Endothelial cell of umbilical vein (primary cell): Measurements from ENCODE around the gene TRIP11. TPM values are rescaled to one million over a fixed set of nuclear protein-coding genes. Genes with fewer than 3 reads are reported as not detected.

ENCODE experiments used
- Bru-seq: library from RNA; stranded (reverse); fragments of 400-500 nt; gene quantifications from one replicate; lab custom pipeline; 2021; lab: Mats Ljungman, UMichigan
- BruChase-seq, 2 experiments: library from RNA; stranded (reverse); fragments of 400-500 nt; gene quantifications; one replicate each; lab custom pipeline; 2021; lab: Mats Ljungman, UMichigan
- BruUV-seq: library from RNA; stranded (reverse); fragments of 400-500 nt; replicated peaks from 2 replicates; lab custom pipeline; 2021; lab: Mats Ljungman, UMichigan
- CTCF ChIA-PET: fragments of 300-600, 350-600 bp; sonication (Branson Sonifier 250); formaldehyde crosslinking; loops from one replicate; lab custom pipeline; 2021; ENCODE audit warnings: antibody characterized with exemption, inconsistent platforms; lab: Charles Lee
- POLR2A ChIA-PET: fragments of 300-600, 350-600 bp; sonication (Branson Sonifier 250); formaldehyde crosslinking; loops from one replicate; lab custom pipeline; 2021; ENCODE audit warnings: antibody characterized with exemption, inconsistent platforms; lab: Charles Lee
- DNase-seq: peaks from one replicate; pipeline ENCODE4 v3.0.0-alpha.2; 2011; ENCODE audit warnings: low read depth, low spot score
- FAIRE-seq: peaks from 2 replicates; lab custom pipeline; 2011; peaks lifted over from hg19 to GRCh38; lab: Jason Lieb, UNC
- H2AFZ ChIP-seq: 2 replicates; pipeline ENCODE4 v1.6.0; 2012; ENCODE audit warnings: low read depth, low read length, control low read depth, inconsistent platforms
- H3K27ac ChIP-seq: 2 replicates; pipeline ENCODE4 v1.5.1; 2011; ENCODE audit warnings: low read depth, mild to moderate bottlenecking, control low read depth, low read length, moderate library complexity; ENCODE audit not compliant: insufficient read depth
- H3K27me3 ChIP-seq, 2 experiments: 2 replicates each; pipeline versions ENCODE4 v1.6.0 to v1.6.1; 2011; ENCODE audit warnings: low read length in 2 of 2, mixed read lengths in 1 of 2; ENCODE audit not compliant: control insufficient read depth in 2 of 2, insufficient read depth in 2 of 2
- H3K36me3 ChIP-seq, 2 experiments: 2 replicates in 1 of 2; 3 replicates in 1 of 2; pipeline ENCODE4 v1.5.1; 2011; ENCODE audit warnings: low read length in 2 of 2, mild to moderate bottlenecking in 1 of 2, moderate library complexity in 1 of 2; ENCODE audit not compliant: control insufficient read depth in 2 of 2, insufficient read depth in 2 of 2; ENCODE audit errors: extremely low read depth in 1 of 2
- H3K4me1 ChIP-seq: 3 replicates; pipeline ENCODE4 v1.5.1; 2011; ENCODE audit warnings: mild to moderate bottlenecking, low read length; ENCODE audit not compliant: control insufficient read depth, insufficient read depth; ENCODE audit errors: extremely low read depth
- H3K4me2 ChIP-seq: 2 replicates; pipeline ENCODE4 v1.6.1; 2011; ENCODE audit warnings: low read length, control low read depth, mixed read lengths; ENCODE audit not compliant: insufficient read depth
- H3K4me3 ChIP-seq, 3 experiments: fragments of 200-600 bp in 1 of 3; sonication (generic), shearing (Covaris generic) in 1 of 3; replicated peaks in 1 of 3; 2 replicates each; pipeline ENCODE4 v1.5.1; 2011 to 2016; ENCODE audit warnings: control low read depth in 3 of 3, low read length in 3 of 3, mild to moderate bottlenecking in 2 of 3, inconsistent platforms in 1 of 3, low read depth in 1 of 3, moderate library complexity in 1 of 3; ENCODE audit not compliant: insufficient read depth in 1 of 3
- H3K79me2 ChIP-seq: 2 replicates; pipeline ENCODE4 v1.6.0; 2012; ENCODE audit warnings: low read length, inconsistent platforms; ENCODE audit not compliant: control insufficient read depth, insufficient read depth
- H3K9ac ChIP-seq: replicated peaks from 2 replicates; pipeline ENCODE3; 2011; ENCODE audit warnings: low read length, control low read depth; ENCODE audit not compliant: insufficient read depth; ENCODE audit errors: extremely low read depth
- H3K9me1 ChIP-seq: replicated peaks from 3 replicates; pipeline ENCODE4 v1.6.0; 2011; ENCODE audit warnings: mild to moderate bottlenecking, low read length; ENCODE audit not compliant: control insufficient read depth, insufficient read depth; ENCODE audit errors: extremely low read depth
- H3K9me3 ChIP-seq: replicated peaks from 2 replicates; pipeline ENCODE4 v1.5.1; 2012; ENCODE audit warnings: low read length, inconsistent platforms; ENCODE audit not compliant: control insufficient read depth, insufficient read depth
- H4K20me1 ChIP-seq: replicated peaks from 2 replicates; pipeline ENCODE3; 2011; ENCODE audit warnings: mild to moderate bottlenecking, low read length; ENCODE audit not compliant: control insufficient read depth, insufficient read depth; ENCODE audit errors: extremely low read depth
- CTCF ChIP-seq, 2 donors: IDR thresholded peaks; 1 replicate in 1 of 2; 2 replicates in 1 of 2; pipeline ENCODE4 v1.5.1; 2011; ENCODE audit warnings: low read length in 2 of 2, mild to moderate bottlenecking in 2 of 2, moderate library complexity in 2 of 2, control low read depth in 1 of 2, inconsistent platforms in 1 of 2, low read depth in 1 of 2; ENCODE audit not compliant: insufficient read depth in 1 of 2; ENCODE audit errors: extremely low read depth in 1 of 2
- EZH2 ChIP-seq: IDR thresholded peaks from 2 replicates; pipeline ENCODE4 v1.6.1; 2012; ENCODE audit warnings: borderline replicate concordance, low read depth, mild to moderate bottlenecking, moderate library complexity, low read length, inconsistent platforms; ENCODE audit not compliant: severe bottlenecking
- FOS ChIP-seq: IDR thresholded peaks from 2 replicates; pipeline ENCODE4 v1.6.1; 2011; ENCODE audit warnings: mild to moderate bottlenecking, low read length, moderate library complexity, borderline replicate concordance; ENCODE audit not compliant: insufficient read depth
- GATA2 ChIP-seq: IDR thresholded peaks from 2 replicates; pipeline ENCODE4 v1.7.0; 2011; ENCODE audit warnings: low read depth, mild to moderate bottlenecking, moderate library complexity, mixed read lengths, low read length; ENCODE audit not compliant: insufficient read length, insufficient read depth
- JUN ChIP-seq: IDR thresholded peaks from 2 replicates; pipeline ENCODE4 v1.6.1; 2011; ENCODE audit warnings: borderline replicate concordance, low read depth; ENCODE audit not compliant: insufficient read length, insufficient read depth
- MAX ChIP-seq: IDR thresholded peaks from 2 replicates; pipeline ENCODE4 v1.6.1; 2011; ENCODE audit not compliant: insufficient read depth, insufficient read length
- MYC ChIP-seq: IDR thresholded peaks from one replicate; pipeline ENCODE4 v1.6.1; 2011; ENCODE audit warnings: mild to moderate bottlenecking, low read depth, low read length
- POLR2A ChIP-seq: IDR thresholded peaks from 2 replicates; pipeline ENCODE4 v1.6.1; 2012; ENCODE audit warnings: low read depth, mild to moderate bottlenecking, control low read depth, low read length
- POLR2AphosphoS5 ChIP-seq: IDR thresholded peaks from 2 replicates; pipeline ENCODE4 v1.6.1; 2012; ENCODE audit warnings: low read depth, mild to moderate bottlenecking, control low read depth, low read length, moderate library complexity; ENCODE audit not compliant: insufficient read depth
- dilution Hi-C: fragments of 300-500 bp; cut with MboI; formaldehyde crosslinking; loops from one replicate; pipeline ENCODE4 v1.15.0; 2019; ENCODE audit warnings: low sequenced_read_pairs; ENCODE audit not compliant: extremely low pct_ligation_motif_present
- intact Hi-C: fragments of 100-400 bp; cut with micrococcal nuclease; formaldehyde crosslinking; loops from one replicate; pipeline ENCODE4 v1.10.0; 2022
- long read RNA-seq: library from polyadenylated mRNA; stranded (forward); transcript quantifications from one replicate; pipeline ENCODE4 v2.0.0, GENCODE V29; 2021
- polyA minus RNA-seq, 3 experiments: library from RNA; depleted of rRNA, polyadenylated mRNA; stranded (reverse); fragments of >200 nt; gene quantifications; 1 replicate in 1 of 3; 2 replicates in 2 of 3; pipeline ENCODE4 v1.2.3, GENCODE V29; 2011
- polyA plus RNA-seq, 4 experiments: library from polyadenylated mRNA; depleted of rRNA in 3 of 4; stranded (reverse) in 3 of 4; unstranded in 1 of 4; fragments of >200 nt; gene quantifications; 2 replicates each; pipeline versions ENCODE4 v1.2.1 to v1.2.3, GENCODE V29; 2011 to 2012; ENCODE audit warnings: missing spikeins in 1 of 4
- total RNA-seq: library from RNA; stranded (reverse); gene quantifications from 2 replicates; pipeline ENCODE4 v1.2.3, GENCODE V29; 2021

Gene TRIP11
- total RNA-seq = 51.7 and 58.0 TPM in 2 replicates
- polyA plus RNA-seq = 6.0 and 7.0 TPM in 2 replicates
- 8.6 and 10.0 TPM in 2 replicates for polyA plus RNA-seq (2011; cell fraction: cytosol; rRNA removed)
- 12.3 and 14.0 TPM in 2 replicates for polyA plus RNA-seq (2011; cell fraction: nucleus; rRNA removed)
- 23.1 and 25.2 TPM in 2 replicates for polyA plus RNA-seq (2012)
- polyA minus RNA-seq = 90.7 and 111 TPM in 2 replicates
- 9.6 TPM for polyA minus RNA-seq (2011; cell fraction: cytosol; rRNA and poly(A)+ RNA removed)
- polyA minus RNA-seq (2011; cell fraction: nucleus; rRNA and poly(A)+ RNA removed) = 74.9 and 85.7 TPM in 2 replicates
- Bru-seq, nascent RNA = percentile 80 among the genes with signal in this experiment
- BruChase-seq, experiment 1, labeled RNA remaining after a 6-hour chase = percentile 75 among the genes with signal in this experiment
- BruChase-seq, experiment 2, labeled RNA remaining after a 2-hour chase = percentile 77 among the genes with signal in this experiment
- long read RNA-seq, full-length matches to known transcripts = 8 of 16 reads
- long read RNA-seq, partial matches to known transcripts = 3 of 16 reads
- long read RNA-seq, other reads (novel, unspliced or antisense) = 5 of 16 reads

- peak within 1 kb of the TSS; percentile 80 for H2AFZ ChIP-seq
- no peaks in the 10 kb centered on the region for H4K20me1 ChIP-seq
- peaks cover 48% of the 10 kb centered on the region for H3K79me2 ChIP-seq
- H3K9me3 ChIP-seq = no peaks in the 10 kb centered on the region
- CTCF ChIA-PET = interaction anchor here (0.8 to 2.8 kb wide), 6 partner anchors 10 to 82 kb away, joined by 3 to 20 read pairs (median 4); partner anchors contain the start of genes ATXN3, CPSF2 and NDUFB1
- POLR2A ChIA-PET = interaction anchor here (0.9 to 1.8 kb wide), 4 partner anchors 43 to 754 kb away, joined by 3 to 11 read pairs (median 5); partner anchors contain the start of genes ATXN3, CPSF2, GOLGA5 and NDUFB1
- peak within 1 kb of the TSS; percentile 93 for H3K4me2 ChIP-seq
- H3K9ac ChIP-seq = peak within 1 kb of the TSS; percentile 99
- no peaks in the 10 kb centered on the region for H3K9me1 ChIP-seq
- BruUV-seq = TSS peak; percentile 87
- peak within 1 kb of the TSS; percentile 67 to 96 (median 73) for H3K4me3 ChIP-seq
- H3K4me1 ChIP-seq = peaks cover 16% of the 10 kb centered on the region
- FAIRE-seq = peak; percentile 97
- dilution Hi-C loops (no loop called here), intact Hi-C loops (loop anchor here (1.0 to 5.0 kb wide), 5 partner anchors 43 to 530 kb away; partner anchors contain the start of genes ATXN3, FBLN5 and PPP4R3A)
- no peak for TF ChIP-seq FOS
- TF ChIP-seq JUN = no peak
- no peak for TF ChIP-seq CTCF (IDR thresholded peaks at IDR 0.05; ENCODE audit: extremely low read depth in 1 of 2, insufficient read depth in 1 of 2, low read depth in 1 of 2, low read length in 2 of 2)
- no peak for TF ChIP-seq MAX
- no peak for TF ChIP-seq EZH2
- no peak for TF ChIP-seq GATA2
- TF ChIP-seq POLR2A = peak; percentile 91
- TF ChIP-seq POLR2AphosphoS5 = peak; percentile 95
- peak; percentile 58 for TF ChIP-seq MYC
- no peaks in the 10 kb centered on the region for H3K27me3 ChIP-seq
- no peaks in the 10 kb centered on the region for H3K36me3 ChIP-seq
- H3K27ac ChIP-seq = peak within 1 kb of the TSS; percentile 92
- peak; percentile 94 for DNase-seq
These were observed at the start of gene TRIP11 for GRCh38 chr14:92039719-92040430. TSS of gene TRIP11 (minus strand) at chr14:92040059. CDS start at chr14:92039685, 374 bp downstream.
